ENCODE results near the gene KCNQ4.

DNA sequence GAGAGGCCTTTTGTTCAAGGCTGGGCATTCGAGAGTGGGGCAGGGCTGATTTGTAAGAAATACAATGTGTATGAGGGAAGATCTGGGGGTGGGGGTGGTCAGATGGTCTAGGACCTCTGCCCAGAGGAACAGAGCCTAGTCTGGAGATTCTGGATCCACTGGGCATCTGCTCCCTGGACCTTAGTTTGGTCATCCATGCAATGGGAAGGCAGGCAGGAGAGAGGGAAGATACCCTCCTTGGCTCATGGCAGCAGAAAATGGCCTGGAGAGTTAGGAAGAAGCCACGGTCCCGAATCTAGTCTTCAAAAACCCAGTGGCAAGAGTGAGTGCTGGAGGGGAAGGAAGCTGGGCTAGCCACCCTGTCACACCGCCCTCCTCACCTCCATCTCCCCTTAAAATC, 39.8 kb downstream of the KCNQ4 start:
- no peak for TF ChIP-seq SUZ12 (IDR thresholded peaks at IDR 0.05; ENCODE audit: low read length)
- TF ChIP-seq KDM4A (IDR thresholded peaks at IDR 0.05; ENCODE audit: low read depth, low read length, severe bottlenecking): no peak
- no peak for TF ChIP-seq SIN3A (conservative IDR thresholded peaks at IDR 0.05 in 1 of 2, IDR thresholded peaks at IDR 0.05 in 1 of 2; ENCODE audit: low read depth in 1 of 2, low read length in 2 of 2)
- no peak for TF ChIP-seq SP2 (IDR thresholded peaks at IDR 0.05; ENCODE audit: low read length)
- no peak for TF ChIP-seq RAD21 (IDR thresholded peaks at IDR 0.05 in 1 of 2, conservative IDR thresholded peaks at IDR 0.05 in 1 of 2; ENCODE audit: low read depth in 2 of 2, low read length in 2 of 2)
- TF ChIP-seq, protein P1, sequence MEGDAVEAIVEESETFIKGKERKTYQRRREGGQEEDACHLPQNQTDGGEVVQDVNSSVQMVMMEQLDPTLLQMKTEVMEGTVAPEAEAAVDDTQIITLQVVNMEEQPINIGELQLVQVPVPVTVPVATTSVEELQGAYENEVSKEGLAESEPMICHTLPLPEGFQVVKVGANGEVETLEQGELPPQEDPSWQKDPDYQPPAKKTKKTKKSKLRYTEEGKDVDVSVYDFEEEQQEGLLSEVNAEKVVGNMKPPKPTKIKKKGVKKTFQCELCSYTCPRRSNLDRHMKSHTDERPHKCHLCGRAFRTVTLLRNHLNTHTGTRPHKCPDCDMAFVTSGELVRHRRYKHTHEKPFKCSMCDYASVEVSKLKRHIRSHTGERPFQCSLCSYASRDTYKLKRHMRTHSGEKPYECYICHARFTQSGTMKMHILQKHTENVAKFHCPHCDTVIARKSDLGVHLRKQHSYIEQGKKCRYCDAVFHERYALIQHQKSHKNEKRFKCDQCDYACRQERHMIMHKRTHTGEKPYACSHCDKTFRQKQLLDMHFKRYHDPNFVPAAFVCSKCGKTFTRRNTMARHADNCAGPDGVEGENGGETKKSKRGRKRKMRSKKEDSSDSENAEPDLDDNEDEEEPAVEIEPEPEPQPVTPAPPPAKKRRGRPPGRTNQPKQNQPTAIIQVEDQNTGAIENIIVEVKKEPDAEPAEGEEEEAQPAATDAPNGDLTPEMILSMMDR (IDR thresholded peaks at IDR 0.05; ENCODE audit: control extremely low read depth in 1 of 3, insufficient read depth in 1 of 3, low read depth in 1 of 3, low read length in 3 of 3): no peak
- no peak for TF ChIP-seq RNF2 (IDR thresholded peaks at IDR 0.05; ENCODE audit: borderline replicate concordance, low read depth, low read length, missing control alignments, poor library complexity, severe bottlenecking)
- TF ChIP-seq POLR2A (IDR thresholded peaks at IDR 0.05; ENCODE audit: control extremely low read depth in 1 of 2, low read depth in 2 of 2, low read length in 2 of 2): no peak
- TF ChIP-seq EP300 (IDR thresholded peaks at IDR 0.05; ENCODE audit: borderline replicate concordance in 1 of 2, low read depth in 2 of 2, low read length in 2 of 2): no peak
- TF ChIP-seq, protein P2, sequence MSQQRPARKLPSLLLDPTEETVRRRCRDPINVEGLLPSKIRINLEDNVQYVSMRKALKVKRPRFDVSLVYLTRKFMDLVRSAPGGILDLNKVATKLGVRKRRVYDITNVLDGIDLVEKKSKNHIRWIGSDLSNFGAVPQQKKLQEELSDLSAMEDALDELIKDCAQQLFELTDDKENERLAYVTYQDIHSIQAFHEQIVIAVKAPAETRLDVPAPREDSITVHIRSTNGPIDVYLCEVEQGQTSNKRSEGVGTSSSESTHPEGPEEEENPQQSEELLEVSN (IDR thresholded peaks at IDR 0.05): no peak
- TF ChIP-seq POLR2AphosphoS5 (IDR thresholded peaks at IDR 0.05; ENCODE audit: low read depth, low read length): no peak
